T-helper 17 cell (primary cell): ENCODE measurements around the gene CCDC192. TPM values are rescaled to one million over a fixed set of nuclear protein-coding genes. Genes with fewer than 3 reads are reported as not detected.

Experiments
- ATAC-seq: fragments of 150-1000 bp; cut with Tn5 transposase; 2 replicates; pipeline ENCODE4 v1.10.0; 2021; ENCODE audit warnings: mild to moderate bottlenecking, moderate library complexity
- DNase-seq, 3 donors: peaks; one replicate each; pipeline versions ENCODE4 v3.0.0 to v3.0.0-alpha.2; 2020 to 2021
- H3K9me3 ChIP-seq: one replicate; pipeline ENCODE4 v1.7.0; 2013; ENCODE audit warnings: low read length, mild to moderate bottlenecking; ENCODE audit not compliant: control insufficient read depth, poor library complexity, severe bottlenecking
- H3K27ac Mint-ChIP-seq: one replicate; pipeline ENCODE4 v1.8.0; 2022; ENCODE audit warnings: mild to moderate bottlenecking, moderate library complexity, mixed read lengths
- H3K27me3 Mint-ChIP-seq: one replicate; pipeline ENCODE4 v1.8.0; 2022; ENCODE audit warnings: mixed read lengths
- H3K36me3 Mint-ChIP-seq: one replicate; pipeline ENCODE4 v1.8.0; 2022; ENCODE audit warnings: low read depth, mixed read lengths
- H3K4me1 Mint-ChIP-seq: one replicate; pipeline ENCODE4 v1.8.0; 2022; ENCODE audit warnings: mild to moderate bottlenecking, mixed read lengths
- H3K4me3 Mint-ChIP-seq: one replicate; pipeline ENCODE4 v1.8.0; 2022; ENCODE audit warnings: mild to moderate bottlenecking, moderate library complexity, mixed read lengths
- total RNA-seq, 4 donors: library from RNA in 2 of 4; stranded (reverse) in 2 of 4; gene quantifications; one replicate each; pipeline ENCODE4 v1.2.3 and lab custom pipeline; 2022 to 2026

Gene CCDC192
- total RNA-seq, 2 donors from 2014 or later, result 0.45 TPM; not detected in 1

DNA sequence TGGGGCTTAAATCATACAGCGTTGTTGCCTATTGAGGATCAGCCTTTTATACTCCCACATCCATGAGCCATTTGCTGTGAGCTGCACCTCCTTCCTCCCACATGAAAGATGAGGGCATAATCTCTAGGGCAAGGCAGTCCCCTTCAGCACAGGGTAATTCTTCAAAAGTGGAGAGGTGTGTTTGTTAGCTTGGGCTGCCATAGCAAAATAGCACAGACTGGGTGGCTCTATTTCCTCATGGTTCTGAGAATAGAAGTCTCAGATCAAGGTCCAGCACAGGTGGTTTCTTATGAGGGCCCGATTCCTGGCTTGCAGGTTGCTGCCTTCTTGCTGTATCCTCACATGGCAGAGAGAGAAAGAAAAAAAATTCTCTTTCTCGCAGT is 258.6 kb downstream of the CCDC192 start:
- peaks cover 4% of the 10 kb centered on the region for H3K36me3 Mint-ChIP-seq
- H3K27ac Mint-ChIP-seq, result no peak overlapping the region
- no peak for DNase-seq
- H3K4me3 Mint-ChIP-seq, result no peak overlapping the region
- no peak for ATAC-seq
- peaks cover 12% of the 10 kb centered on the region for H3K4me1 Mint-ChIP-seq
- H3K9me3 ChIP-seq, result no peaks in the 10 kb centered on the region
- no peaks in the 10 kb centered on the region for H3K27me3 Mint-ChIP-seq

DNA sequence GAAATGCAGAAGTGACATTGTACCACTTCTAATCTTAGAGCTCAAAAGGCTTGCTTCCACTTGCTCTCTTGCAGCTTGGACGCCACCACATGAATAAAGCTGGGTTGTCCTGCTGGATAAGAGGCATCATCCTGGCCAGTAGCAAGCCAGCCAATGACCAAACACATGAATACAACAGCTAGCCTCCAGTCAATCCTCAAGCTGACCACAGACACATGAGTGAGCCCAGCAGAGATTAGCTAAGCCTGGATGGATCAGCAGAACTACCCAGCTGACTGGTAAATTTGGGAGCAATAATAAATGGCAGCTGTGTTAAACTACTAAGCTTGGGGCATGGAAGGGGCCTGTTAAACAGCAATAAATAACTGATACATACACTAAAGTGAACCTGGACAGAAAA is 259.3 kb downstream of the CCDC192 start:
- no peaks in the 10 kb centered on the region for H3K9me3 ChIP-seq
- Mint-ChIP-seq H3K27ac (no peak overlapping the region), H3K27me3 (no peaks in the 10 kb centered on the region), H3K4me3 (no peak overlapping the region), H3K4me1 (peaks cover 12% of the 10 kb centered on the region), H3K36me3 (peaks cover 4% of the 10 kb centered on the region)
- DNase-seq, result no peak
- no peak for ATAC-seq

DNA sequence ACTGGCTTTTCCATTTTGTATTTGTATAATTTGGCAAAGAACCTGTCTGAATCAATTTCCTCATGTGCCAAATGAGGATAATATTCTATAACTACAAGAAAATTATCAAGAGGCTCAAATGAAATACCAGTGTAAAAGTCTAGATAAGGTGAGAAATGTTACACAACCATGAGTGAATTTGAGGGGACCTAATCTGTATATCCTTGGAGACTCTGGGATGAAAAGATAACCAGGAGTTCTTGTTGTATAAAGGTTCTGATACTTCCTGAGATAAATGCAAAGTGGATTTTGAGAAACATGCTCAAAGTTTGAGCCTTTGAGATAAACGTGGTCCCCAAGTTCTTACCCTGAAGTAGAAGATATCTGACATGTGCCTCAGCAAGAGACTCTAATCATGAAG is 260.0 kb downstream of the CCDC192 start:
- no peak for DNase-seq
- Mint-ChIP-seq H3K27ac (no peak overlapping the region), H3K36me3 (peaks cover 4% of the 10 kb centered on the region), H3K4me3 (no peak overlapping the region), H3K27me3 (no peaks in the 10 kb centered on the region), H3K4me1 (peaks cover 12% of the 10 kb centered on the region)
- ATAC-seq, result no peak
- no peaks in the 10 kb centered on the region for H3K9me3 ChIP-seq

DNA sequence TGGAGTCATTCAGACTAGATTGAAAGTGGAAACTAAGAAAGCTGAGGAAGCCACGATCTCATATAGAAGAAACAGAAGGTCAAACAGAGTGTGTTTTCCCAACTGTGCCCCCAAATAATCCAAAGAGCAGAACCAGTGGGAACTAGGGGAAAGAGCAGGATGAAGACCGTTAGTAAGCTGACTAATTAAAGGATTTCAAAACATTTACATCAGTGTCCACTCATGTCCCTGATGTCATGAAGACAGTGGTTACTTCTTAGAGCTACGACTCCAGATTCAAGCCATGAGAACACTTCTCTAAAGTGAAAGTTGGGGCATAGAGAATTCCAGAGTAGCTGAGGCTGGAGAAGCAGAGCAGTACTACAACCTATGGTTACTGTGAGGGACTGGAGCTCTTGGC is 260.7 kb downstream of the CCDC192 start:
- no peaks in the 10 kb centered on the region for H3K9me3 ChIP-seq
- Mint-ChIP-seq H3K4me1 (peaks cover 10% of the 10 kb centered on the region), H3K27ac (no peak overlapping the region), H3K36me3 (peaks cover 4% of the 10 kb centered on the region), H3K4me3 (no peak overlapping the region), H3K27me3 (no peaks in the 10 kb centered on the region)
- ATAC-seq (no peak), DNase-seq (no peak)

DNA sequence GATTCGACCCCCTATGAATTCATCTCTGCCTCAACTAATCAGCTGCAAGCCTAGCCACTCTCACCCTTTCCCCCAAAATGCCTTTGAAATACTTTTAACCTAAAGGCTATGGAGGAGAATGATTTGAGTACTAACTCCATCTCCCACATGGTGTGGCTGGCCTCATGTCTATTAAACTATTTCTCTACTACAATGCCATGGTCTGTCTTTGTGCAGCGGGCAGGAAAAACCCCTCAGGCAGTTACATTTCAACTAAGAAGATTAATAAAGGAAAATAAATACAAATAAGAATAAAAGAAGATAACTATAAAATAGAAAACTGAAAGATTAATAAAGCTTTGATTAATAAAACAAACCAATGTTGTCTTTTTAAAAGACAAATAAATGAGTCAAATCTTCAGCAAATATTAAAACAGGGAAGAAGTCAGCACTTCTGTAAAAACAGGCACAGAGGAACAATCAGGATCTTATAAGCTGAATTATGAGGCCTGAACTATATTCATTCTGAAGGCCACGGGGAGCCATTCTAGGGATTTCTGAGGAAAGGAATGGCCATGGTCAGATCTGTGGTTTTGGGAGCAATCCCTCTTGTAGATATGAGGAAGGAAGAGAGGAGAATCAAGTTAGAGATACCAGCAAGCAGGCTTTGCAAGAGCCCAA is 264.3 kb downstream of the CCDC192 start:
- H3K4me3 Mint-ChIP-seq, result no peak overlapping the region
- H3K27ac Mint-ChIP-seq, result no peak overlapping the region
- H3K27me3 Mint-ChIP-seq, result no peaks in the 10 kb centered on the region
- peaks cover 8% of the 10 kb centered on the region for H3K36me3 Mint-ChIP-seq
- DNase-seq (no peak), ATAC-seq (no peak)
- peaks cover 2% of the 10 kb centered on the region for H3K4me1 Mint-ChIP-seq
- H3K9me3 ChIP-seq, result no peaks in the 10 kb centered on the region

DNA sequence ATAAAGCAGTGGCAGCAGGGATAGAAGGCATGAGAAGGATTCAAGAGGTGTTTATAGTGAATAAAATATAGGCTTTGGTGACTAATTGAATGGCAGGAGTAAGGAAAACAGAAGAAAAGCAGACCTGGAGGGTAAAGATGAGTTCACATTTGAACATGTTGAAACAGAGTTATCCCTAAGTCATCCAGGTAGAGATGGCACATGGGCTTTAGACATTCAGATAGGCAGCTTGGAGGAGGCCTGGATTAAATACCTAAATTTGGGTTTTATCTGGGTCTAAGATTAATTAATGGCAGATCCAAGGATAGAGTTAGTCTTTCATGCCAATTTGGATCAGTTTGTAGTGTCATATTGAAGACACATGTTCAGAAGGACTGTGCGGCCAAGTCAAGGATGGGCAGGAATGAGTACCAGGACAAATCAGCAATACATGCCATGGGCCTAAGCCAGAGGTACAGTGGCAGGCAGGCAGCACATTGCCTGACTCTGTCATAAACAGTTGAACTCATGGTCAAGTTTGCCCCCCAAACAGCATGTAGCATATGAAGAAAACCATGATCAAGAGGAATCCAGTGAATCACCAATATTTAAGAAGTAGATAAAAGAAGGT is 264.9 kb downstream of the CCDC192 start:
- H3K4me3 Mint-ChIP-seq, result no peak overlapping the region
- no peak overlapping the region for H3K27ac Mint-ChIP-seq
- H3K27me3 Mint-ChIP-seq, result no peaks in the 10 kb centered on the region
- ATAC-seq (no peak), DNase-seq (no peak)
- peaks cover 2% of the 10 kb centered on the region for H3K4me1 Mint-ChIP-seq
- peaks cover 9% of the 10 kb centered on the region for H3K36me3 Mint-ChIP-seq
- H3K9me3 ChIP-seq, result no peaks in the 10 kb centered on the region

DNA sequence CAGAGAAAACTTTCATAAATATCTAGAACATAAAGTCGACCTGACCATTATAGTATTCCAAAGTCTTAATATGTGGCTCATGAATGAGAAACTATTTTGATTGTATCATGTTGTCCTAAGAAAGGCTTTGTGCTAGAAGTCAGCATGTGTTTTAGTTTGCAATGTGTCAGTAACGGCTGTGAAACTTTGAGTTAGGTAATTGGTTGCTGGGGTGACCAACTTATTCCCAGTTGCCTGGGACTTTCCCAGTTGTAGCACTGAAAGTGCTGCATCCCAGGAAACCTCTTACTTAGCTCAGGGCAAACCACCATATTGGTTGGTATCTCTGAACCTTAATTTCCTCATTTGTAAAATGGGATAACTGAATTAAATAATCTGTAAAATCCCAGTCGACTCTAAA is 265.8 kb downstream of the CCDC192 start:
- DNase-seq (no peak), ATAC-seq (no peak)
- peaks cover 2% of the 10 kb centered on the region for H3K4me1 Mint-ChIP-seq
- H3K4me3 Mint-ChIP-seq, result no peak overlapping the region
- no peak overlapping the region for H3K27ac Mint-ChIP-seq
- no peaks in the 10 kb centered on the region for H3K27me3 Mint-ChIP-seq
- peaks cover 9% of the 10 kb centered on the region for H3K36me3 Mint-ChIP-seq
- H3K9me3 ChIP-seq, result no peaks in the 10 kb centered on the region

DNA sequence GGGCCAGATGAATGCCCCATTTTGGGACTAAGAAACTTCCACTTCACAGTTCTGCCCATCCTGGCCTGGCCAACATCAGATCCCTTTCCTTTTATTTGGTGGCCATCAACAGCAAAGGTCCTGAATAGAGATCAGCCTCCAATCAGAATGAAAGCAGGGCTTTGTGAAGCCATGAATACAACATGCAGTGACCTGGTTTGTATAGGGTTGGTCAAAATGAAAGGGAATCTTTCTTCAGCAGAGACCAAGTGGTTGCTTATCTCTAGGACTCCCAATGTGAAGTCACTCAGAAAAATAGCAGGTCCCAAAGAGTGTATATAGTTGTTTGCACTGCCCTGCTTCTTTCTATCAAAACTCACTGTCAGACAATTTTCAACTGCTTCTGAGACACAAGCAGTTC is 266.5 kb downstream of the CCDC192 start:
- H3K9me3 ChIP-seq, result no peaks in the 10 kb centered on the region
- H3K4me1 Mint-ChIP-seq, result peaks cover 2% of the 10 kb centered on the region
- no peak overlapping the region for H3K27ac Mint-ChIP-seq
- ATAC-seq (no peak), DNase-seq (no peak)
- peaks cover 9% of the 10 kb centered on the region for H3K36me3 Mint-ChIP-seq
- H3K4me3 Mint-ChIP-seq, result no peak overlapping the region
- H3K27me3 Mint-ChIP-seq, result no peaks in the 10 kb centered on the region

DNA sequence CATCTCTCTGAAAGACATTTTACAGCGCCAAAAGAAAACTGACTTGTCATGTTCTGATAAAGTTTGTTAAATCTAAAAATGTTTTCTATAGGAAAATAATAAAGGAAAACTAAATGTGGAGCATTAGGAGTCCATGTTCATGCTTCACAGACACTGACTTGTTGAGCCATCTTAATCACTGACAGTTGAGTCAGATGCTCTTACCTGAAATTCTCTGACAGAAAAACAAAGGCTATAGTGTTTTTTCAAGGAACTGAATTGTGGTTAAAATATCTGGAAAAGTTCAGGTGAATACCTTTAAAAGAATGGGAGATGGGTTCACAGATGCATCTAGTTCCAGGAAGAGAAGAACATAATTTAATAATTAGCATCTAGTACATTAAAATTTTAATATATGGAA is 266.9 kb downstream of the CCDC192 start:
- Mint-ChIP-seq H3K27ac (no peak overlapping the region), H3K27me3 (no peaks in the 10 kb centered on the region), H3K36me3 (peaks cover 9% of the 10 kb centered on the region), H3K4me1 (peaks cover 2% of the 10 kb centered on the region), H3K4me3 (no peak overlapping the region)
- ATAC-seq (no peak), DNase-seq (no peak)
- H3K9me3 ChIP-seq, result no peaks in the 10 kb centered on the region

DNA sequence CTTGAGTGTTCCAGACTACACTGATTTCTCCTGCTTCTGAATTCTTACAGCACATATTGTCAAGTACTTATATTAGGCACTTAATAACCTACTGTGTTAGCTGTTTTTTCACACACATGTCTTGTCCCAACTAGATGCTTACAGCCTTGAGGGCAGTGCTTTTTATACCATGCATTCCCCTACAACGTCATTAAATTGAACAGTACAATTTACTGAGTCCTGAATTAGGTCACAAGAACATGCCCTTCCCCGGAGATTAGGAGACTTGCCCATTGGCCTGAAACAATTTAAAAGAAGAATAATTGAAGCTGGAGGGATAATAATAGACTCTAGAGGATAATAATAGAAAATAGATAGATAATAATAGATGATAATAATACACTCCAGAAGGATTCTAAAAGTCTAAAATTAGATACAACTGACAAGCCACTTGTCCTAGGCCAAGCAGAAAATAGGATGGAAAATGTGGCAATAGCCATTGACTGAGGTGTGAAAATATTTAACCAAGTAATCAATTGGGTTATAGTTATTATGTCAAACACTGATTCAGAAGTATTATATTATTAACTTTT is 267.7 kb downstream of the CCDC192 start:
- Mint-ChIP-seq H3K36me3 (peaks cover 7% of the 10 kb centered on the region), H3K4me3 (no peak overlapping the region), H3K4me1 (peaks cover 3% of the 10 kb centered on the region), H3K27me3 (no peaks in the 10 kb centered on the region), H3K27ac (no peak overlapping the region)
- H3K9me3 ChIP-seq, result no peaks in the 10 kb centered on the region
- no peak for DNase-seq
- no peak for ATAC-seq

DNA sequence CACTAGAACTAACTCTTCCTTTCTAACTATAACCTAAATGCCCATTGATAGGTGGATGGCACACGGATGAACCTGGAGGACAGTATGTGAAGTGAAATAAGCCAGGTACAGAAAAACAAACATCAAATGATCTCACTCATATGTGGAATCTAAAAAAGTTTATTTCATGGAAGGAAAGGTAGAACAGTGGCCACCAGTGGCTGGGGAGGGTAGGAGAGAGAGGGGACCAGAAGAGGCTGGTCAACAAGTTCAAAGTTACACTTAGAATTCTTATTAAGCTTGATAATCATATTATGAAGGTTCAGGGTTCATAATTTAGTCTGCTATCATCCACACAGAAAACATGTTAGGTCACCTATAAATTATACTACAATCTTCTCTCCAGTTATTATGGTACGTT is 272.8 kb downstream of the CCDC192 start:
- DNase-seq (no peak), ATAC-seq (no peak)
- H3K27ac Mint-ChIP-seq, result no peak overlapping the region
- no peaks in the 10 kb centered on the region for H3K27me3 Mint-ChIP-seq
- peaks cover 7% of the 10 kb centered on the region for H3K36me3 Mint-ChIP-seq
- peaks cover 4% of the 10 kb centered on the region for H3K4me1 Mint-ChIP-seq
- no peak overlapping the region for H3K4me3 Mint-ChIP-seq
- H3K9me3 ChIP-seq, result no peaks in the 10 kb centered on the region

DNA sequence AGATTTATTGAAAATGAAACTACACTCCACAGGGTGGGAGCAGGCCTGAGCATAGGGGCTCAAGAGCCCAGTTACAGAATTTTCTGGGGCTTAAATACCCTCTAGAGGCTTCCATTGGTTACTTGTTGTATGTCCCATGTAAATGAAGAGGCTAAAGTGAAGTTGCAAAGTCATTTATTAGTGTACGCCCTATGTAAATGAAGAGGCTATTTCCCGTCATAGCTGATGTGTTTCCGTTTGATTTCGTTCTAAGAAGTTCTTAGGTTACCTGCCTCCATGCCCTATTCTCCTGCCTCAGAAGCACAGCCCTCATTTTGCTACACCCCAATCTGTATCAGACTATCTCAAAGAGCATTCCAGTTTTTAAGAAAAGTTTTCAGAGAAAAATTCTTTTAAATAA is 273.3 kb downstream of the CCDC192 start:
- H3K36me3 Mint-ChIP-seq, result peaks cover 7% of the 10 kb centered on the region
- peaks cover 4% of the 10 kb centered on the region for H3K4me1 Mint-ChIP-seq
- H3K9me3 ChIP-seq, result no peaks in the 10 kb centered on the region
- no peak for DNase-seq
- ATAC-seq, result no peak
- H3K4me3 Mint-ChIP-seq, result no peak overlapping the region
- no peak overlapping the region for H3K27ac Mint-ChIP-seq
- H3K27me3 Mint-ChIP-seq, result no peaks in the 10 kb centered on the region

DNA sequence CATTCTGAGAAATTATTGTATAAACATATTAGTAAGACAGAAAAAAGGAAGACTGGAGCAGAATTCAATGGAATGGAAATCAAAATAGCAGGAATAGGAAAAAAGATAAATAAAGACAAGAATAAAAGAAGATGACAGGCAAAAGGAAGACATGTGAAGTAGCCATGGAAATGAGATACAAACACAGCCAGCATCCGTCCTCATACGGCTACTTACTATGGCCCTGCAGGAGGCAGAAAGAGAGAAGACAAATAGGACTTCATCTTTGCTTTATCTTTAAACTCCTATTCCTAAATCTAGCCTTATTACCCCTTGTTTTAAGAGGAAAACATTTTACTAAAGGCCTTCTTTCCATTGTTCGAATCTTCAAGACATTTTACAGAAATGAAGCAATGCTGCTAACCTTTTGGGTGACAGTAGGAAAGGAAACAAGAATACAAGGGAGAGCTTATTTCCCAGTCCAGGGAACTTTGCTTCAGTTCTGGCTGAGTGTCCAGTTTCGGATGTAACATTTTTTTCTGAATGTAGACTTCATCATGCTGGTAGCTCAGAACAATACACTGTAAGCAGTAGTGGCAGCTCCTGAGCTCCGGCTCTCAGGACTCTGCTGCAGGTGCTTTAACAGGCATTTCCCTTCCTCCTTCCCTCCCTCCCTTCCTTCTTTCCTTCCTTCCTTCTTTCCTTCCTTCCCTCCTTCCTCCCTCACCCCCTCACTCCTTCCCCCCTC is 274.0 kb downstream of the CCDC192 start:
- no peak overlapping the region for H3K4me3 Mint-ChIP-seq
- no peaks in the 10 kb centered on the region for H3K27me3 Mint-ChIP-seq
- DNase-seq, result no peak
- H3K36me3 Mint-ChIP-seq, result peaks cover 5% of the 10 kb centered on the region
- H3K9me3 ChIP-seq, result no peaks in the 10 kb centered on the region
- peaks cover 4% of the 10 kb centered on the region for H3K4me1 Mint-ChIP-seq
- no peak overlapping the region for H3K27ac Mint-ChIP-seq
- no peak for ATAC-seq
